PC-3 (cell line): ENCODE measurements around the gene OSBPL6. TPM values are rescaled to one million over a fixed set of nuclear protein-coding genes. Genes with fewer than 3 reads are reported as not detected.
"Not testable (repeated sequence)": the region's sequence is repeated elsewhere in the genome, so short reads cannot be mapped to it uniquely, and the experiment has no call there.

ENCODE experiments used
- ATAC-seq: fragments of 200-7000 bp; cut with Tn5 transposase; 2 replicates; pipeline ENCODE4 v1.9.1; 2020; ENCODE audit warnings: mild to moderate bottlenecking, moderate library complexity
- BruUV-seq: library from RNA; stranded (reverse); fragments of 400-500 nt; replicated peaks from 2 replicates; lab custom pipeline; 2021; lab: Mats Ljungman, UMichigan
- CTCF ChIA-PET: fragments of 300-600 bp; sonication (Branson Sonifier 250); formaldehyde crosslinking; loops from one replicate; lab custom pipeline; 2022; ENCODE audit warnings: antibody characterized with exemption; lab: Charles Lee
- POLR2A ChIA-PET: fragments of 300-600 bp; sonication (Branson Sonifier 250); formaldehyde crosslinking; loops from one replicate; lab custom pipeline; 2022; ENCODE audit warnings: antibody characterized with exemption; ENCODE audit not compliant: unreplicated experiment; lab: Charles Lee
- DNase-seq: peaks from one replicate; pipeline ENCODE4 v3.0.0-alpha.2; 2015
- H2AFZ ChIP-seq: fragments of 300-600 bp; sonication (generic); 2 replicates; pipeline ENCODE4 v1.6.0; 2016; ENCODE audit warnings: antibody characterized with exemption, low read length
- H3F3A ChIP-seq: fragments of 300-600 bp; sonication (generic); one replicate; pipeline ENCODE4 v1.6.0; 2017; ENCODE audit warnings: antibody characterized with exemption, low read length, control low read depth, mild to moderate bottlenecking; ENCODE audit not compliant: unreplicated experiment
- H3K27ac ChIP-seq: fragments of 300-600 bp; sonication (generic); 2 replicates; pipeline ENCODE4 v1.5.1; 2016; ENCODE audit warnings: mild to moderate bottlenecking, low read length
- H3K27me3 ChIP-seq: fragments of 300-600 bp; sonication (generic); 2 replicates; pipeline ENCODE4 v1.6.1; 2016; ENCODE audit warnings: low read length, mixed read lengths
- H3K36me3 ChIP-seq: fragments of 300-600 bp; sonication (generic); 2 replicates; pipeline ENCODE4 v1.6.1; 2016; ENCODE audit warnings: low read depth, mixed run types, low read length, mixed read lengths
- H3K4me1 ChIP-seq: fragments of 300-600 bp; sonication (generic); 2 replicates; pipeline ENCODE4 v1.5.1; 2016; ENCODE audit warnings: low read length; ENCODE audit not compliant: insufficient read depth
- H3K4me2 ChIP-seq: fragments of 300-600 bp; sonication (generic); 2 replicates; pipeline ENCODE4 v1.6.0; 2016; ENCODE audit warnings: low read length
- H3K4me3 ChIP-seq: fragments of 300-600 bp; sonication (generic); 2 replicates; pipeline ENCODE4 v1.5.1; 2016; ENCODE audit warnings: mild to moderate bottlenecking, low read length, mixed read lengths
- H3K79me2 ChIP-seq: fragments of 300-600 bp; sonication (generic); 2 replicates; pipeline ENCODE4 v1.6.1; 2017; ENCODE audit warnings: low read length, mixed read lengths
- H3K9ac ChIP-seq: fragments of 300-600 bp; sonication (generic); 2 replicates; pipeline ENCODE4 v1.6.0; 2016; ENCODE audit warnings: mild to moderate bottlenecking, low read length
- H3K9me2 ChIP-seq: fragments of 300-600 bp; sonication (generic); replicated peaks from 2 replicates; pipeline ENCODE4 v1.6.1; 2016; ENCODE audit warnings: mixed run types, low read length, mixed read lengths
- H3K9me3 ChIP-seq: fragments of 300-600 bp; sonication (generic); 2 replicates; pipeline ENCODE4 v1.6.1; 2016; ENCODE audit warnings: low read length, mixed read lengths
- H4K20me1 ChIP-seq: fragments of 300-600 bp; sonication (generic); 2 replicates; pipeline ENCODE4 v1.6.1; 2016; ENCODE audit warnings: low read length, mixed read lengths
- EZH2 ChIP-seq: fragments of 300-600 bp; sonication (generic); IDR thresholded peaks from one replicate; pipeline ENCODE4 v1.6.1; 2017; ENCODE audit warnings: antibody characterized with exemption, mild to moderate bottlenecking, low read length; ENCODE audit not compliant: unreplicated experiment
- EZH2phosphoT487 ChIP-seq: fragments of 300-600 bp; sonication (generic); IDR thresholded peaks from 2 replicates; pipeline ENCODE4 v1.6.1; 2018; ENCODE audit warnings: mild to moderate bottlenecking, antibody characterized with exemption, low read length, borderline replicate concordance
- intact Hi-C: fragments of 100-400 bp; cut with micrococcal nuclease; formaldehyde crosslinking; loops from 2 replicates; pipeline ENCODE4 v1.9.0; 2023
- total RNA-seq: library from RNA; depleted of rRNA; stranded (reverse); fragments of >200 nt; gene quantifications from 2 replicates; pipeline ENCODE4 v1.2.3, GENCODE V29; 2014
- TF ChIP-seq, protein P1 (sequence below): fragments of 300-600 bp; sonication (generic); conservative IDR thresholded peaks from 2 replicates; pipeline ENCODE4 v1.5.1; 2017; ENCODE audit warnings: antibody characterized with exemption, low read depth, mild to moderate bottlenecking, low read length

The OSBPL6 gene
- total RNA-seq, 1 experiment from 2014 or later, result 4.0 TPM

DNA sequence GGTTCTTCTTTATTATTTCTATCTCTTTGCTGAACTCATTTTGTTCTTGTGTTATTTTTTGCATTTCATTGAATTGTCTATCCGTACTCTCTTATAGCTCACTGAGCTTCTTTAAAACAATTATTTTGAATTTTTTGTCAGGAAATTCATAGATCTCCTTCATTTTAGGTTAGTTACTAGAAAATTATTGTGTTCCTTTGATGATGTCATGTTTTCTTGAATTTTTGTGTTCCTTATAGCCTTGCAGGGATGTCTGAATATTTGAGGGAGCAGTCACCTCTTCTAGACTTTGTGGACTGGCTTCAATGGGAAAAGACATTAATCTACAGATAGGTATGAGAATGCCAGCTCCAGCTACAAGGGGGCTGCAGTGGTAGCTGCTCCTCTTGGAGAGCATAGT lies 20.7 kb upstream of the OSBPL6 start:
- no peak for ATAC-seq
- intact Hi-C loops, result no loop called here

DNA sequence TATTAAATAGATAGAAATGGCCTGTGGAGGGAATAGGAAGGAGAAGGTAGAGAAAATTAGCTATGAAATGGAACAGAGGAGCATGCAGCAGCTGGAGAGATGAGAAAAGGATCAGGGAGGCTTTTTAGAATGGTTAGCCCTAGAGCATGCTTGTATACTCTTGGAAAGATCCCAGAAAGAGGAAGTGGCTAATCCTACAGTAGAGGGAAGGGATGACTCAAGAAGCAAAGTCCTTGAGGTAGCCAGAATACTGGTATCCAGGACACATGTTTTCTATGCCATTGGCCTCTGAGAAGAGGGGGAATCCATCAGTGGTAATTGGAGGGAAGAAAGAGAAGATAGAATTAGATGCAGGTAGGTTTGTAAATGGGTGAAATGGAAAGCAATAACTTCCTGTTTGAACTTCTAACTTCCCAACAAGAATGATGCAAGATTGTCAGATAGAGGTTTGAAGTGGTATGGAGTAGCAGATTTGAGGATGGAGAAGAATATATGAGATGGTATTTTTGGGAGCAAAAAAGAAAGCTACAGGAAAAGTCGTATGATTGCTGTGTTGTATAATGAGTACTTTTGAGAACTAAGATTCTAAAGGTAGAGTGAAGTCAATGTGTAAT lies 17.1 kb upstream of the OSBPL6 start:
- DNase-seq, result peak; percentile 57
- POLR2A ChIA-PET, result no interaction called here

More for the DNA sequence above, 20.7 kb upstream of the OSBPL6 start:
- Histone ChIP-seq H3K4me2 (no peak overlapping the region), H3K4me3 (no peak overlapping the region), H3F3A (no peaks in the 10 kb centered on the region), H3K9me3 (no peaks in the 10 kb centered on the region), H4K20me1 (no peaks in the 10 kb centered on the region), H3K27me3 (no peaks in the 10 kb centered on the region), H3K79me2 (no peaks in the 10 kb centered on the region), H3K9ac (no peak overlapping the region), H3K9me2 (no peaks in the 10 kb centered on the region), H3K27ac (no peak overlapping the region), H2AFZ (no peak overlapping the region), H3K4me1 (no peaks in the 10 kb centered on the region), H3K36me3 (no peaks in the 10 kb centered on the region)
- DNase-seq, result no peak
- POLR2A ChIA-PET, result no interaction called here
- CTCF ChIA-PET, result no interaction called here
- no TSS peak for BruUV-seq
- TF ChIP-seq, protein P1, sequence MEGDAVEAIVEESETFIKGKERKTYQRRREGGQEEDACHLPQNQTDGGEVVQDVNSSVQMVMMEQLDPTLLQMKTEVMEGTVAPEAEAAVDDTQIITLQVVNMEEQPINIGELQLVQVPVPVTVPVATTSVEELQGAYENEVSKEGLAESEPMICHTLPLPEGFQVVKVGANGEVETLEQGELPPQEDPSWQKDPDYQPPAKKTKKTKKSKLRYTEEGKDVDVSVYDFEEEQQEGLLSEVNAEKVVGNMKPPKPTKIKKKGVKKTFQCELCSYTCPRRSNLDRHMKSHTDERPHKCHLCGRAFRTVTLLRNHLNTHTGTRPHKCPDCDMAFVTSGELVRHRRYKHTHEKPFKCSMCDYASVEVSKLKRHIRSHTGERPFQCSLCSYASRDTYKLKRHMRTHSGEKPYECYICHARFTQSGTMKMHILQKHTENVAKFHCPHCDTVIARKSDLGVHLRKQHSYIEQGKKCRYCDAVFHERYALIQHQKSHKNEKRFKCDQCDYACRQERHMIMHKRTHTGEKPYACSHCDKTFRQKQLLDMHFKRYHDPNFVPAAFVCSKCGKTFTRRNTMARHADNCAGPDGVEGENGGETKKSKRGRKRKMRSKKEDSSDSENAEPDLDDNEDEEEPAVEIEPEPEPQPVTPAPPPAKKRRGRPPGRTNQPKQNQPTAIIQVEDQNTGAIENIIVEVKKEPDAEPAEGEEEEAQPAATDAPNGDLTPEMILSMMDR, result no peak
- TF ChIP-seq EZH2phosphoT487 (no peak), EZH2 (no peak)

DNA sequence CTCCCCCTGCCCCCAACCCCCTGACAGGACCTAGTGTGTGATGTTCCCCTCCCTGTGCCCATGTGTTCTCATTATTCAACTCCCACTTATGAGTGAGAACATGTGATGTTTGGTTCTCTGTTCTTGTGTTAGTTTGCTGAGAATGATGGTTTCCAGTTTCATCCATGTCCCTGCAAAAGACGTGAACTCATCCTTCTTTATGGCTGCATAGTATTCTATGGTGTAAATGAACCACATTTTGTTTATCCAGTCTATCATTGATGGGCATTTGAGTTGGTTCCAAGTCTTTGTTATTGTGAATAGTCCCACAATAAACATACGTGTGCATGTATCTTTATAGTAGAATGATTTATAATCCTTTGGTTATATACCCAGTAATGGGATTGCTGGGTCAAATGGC lies 13.7 kb upstream of the OSBPL6 start:
- H3K4me1 ChIP-seq, H2AFZ ChIP-seq, DNase-seq, POLR2A ChIA-PET, H3K4me2 ChIP-seq, ATAC-seq, H3K36me3 ChIP-seq, CTCF ChIA-PET, H3K27me3 ChIP-seq, H3K27ac ChIP-seq, H3K4me3 ChIP-seq, H3K9me2 ChIP-seq, intact Hi-C loops, H3F3A ChIP-seq, H3K79me2 ChIP-seq, H3K9ac ChIP-seq, BruUV-seq, H4K20me1 ChIP-seq, H3K9me3 ChIP-seq: not testable (repeated sequence)

More for the DNA sequence above, 17.1 kb upstream of the OSBPL6 start:
- intact Hi-C loops, result no loop called here
- no peak overlapping the region for H3K27ac ChIP-seq
- H3K9me3 ChIP-seq, result no peaks in the 10 kb centered on the region
- no peaks in the 10 kb centered on the region for H4K20me1 ChIP-seq
- no peaks in the 10 kb centered on the region for H3K79me2 ChIP-seq
- TF ChIP-seq EZH2phosphoT487, result no peak
- no peak for TF ChIP-seq EZH2
- TF ChIP-seq, protein P1, result no peak
- H3K9me2 ChIP-seq, result no peaks in the 10 kb centered on the region
- H3K4me1 ChIP-seq, result no peaks in the 10 kb centered on the region
- no peaks in the 10 kb centered on the region for H3K36me3 ChIP-seq
- H3K4me3 ChIP-seq, result no peak overlapping the region
- H3K27me3 ChIP-seq, result no peaks in the 10 kb centered on the region
- H3K4me2 ChIP-seq, result no peak overlapping the region
- BruUV-seq, result no TSS peak
- CTCF ChIA-PET, result no interaction called here
- no peak overlapping the region for H3K9ac ChIP-seq
- no peaks in the 10 kb centered on the region for H3F3A ChIP-seq
- no peak overlapping the region for H2AFZ ChIP-seq
- peak; percentile 98 for ATAC-seq
